Keratinocyte (primary cell): ENCODE data around the gene CALR3. TPM values are rescaled to one million over a fixed set of nuclear protein-coding genes. Genes with fewer than 3 reads are reported as not detected.

Experiments used
- DNase-seq: peaks from one replicate; pipeline ENCODE4 v3.0.0-alpha.2; 2011; ENCODE audit warnings: low read depth, missing footprints, low spot score
- FAIRE-seq: peaks from 2 replicates; lab custom pipeline; 2011; peaks lifted over from hg19 to GRCh38; lab: Jason Lieb, UNC
- H2AFZ ChIP-seq: 2 replicates; pipeline ENCODE4 v1.6.0; 2012; ENCODE audit warnings: low read length, control low read depth, inconsistent platforms; ENCODE audit not compliant: control insufficient read depth
- H3K27ac ChIP-seq: 2 replicates; pipeline ENCODE4 v1.5.1; 2011; ENCODE audit warnings: low read length; ENCODE audit not compliant: control insufficient read depth, insufficient read depth
- H3K27me3 ChIP-seq: 3 replicates; pipeline ENCODE4 v1.6.0; 2011; ENCODE audit warnings: low read length; ENCODE audit not compliant: control insufficient read depth, insufficient read depth; ENCODE audit errors: extremely low read depth
- H3K36me3 ChIP-seq, 2 experiments: 2 replicates in 1 of 2; 3 replicates in 1 of 2; pipeline ENCODE4 v1.5.1; 2011; ENCODE audit warnings: low read length in 2 of 2, mild to moderate bottlenecking in 1 of 2; ENCODE audit not compliant: control insufficient read depth in 2 of 2, insufficient read depth in 2 of 2; ENCODE audit errors: extremely low read depth in 1 of 2
- H3K4me1 ChIP-seq: 3 replicates; pipeline ENCODE4 v1.5.1; 2011; ENCODE audit warnings: low read length; ENCODE audit not compliant: control insufficient read depth, insufficient read depth; ENCODE audit errors: extremely low read depth
- H3K4me2 ChIP-seq: 3 replicates; pipeline ENCODE4 v1.6.0; 2011; ENCODE audit warnings: low read depth, low read length; ENCODE audit not compliant: control insufficient read depth, insufficient read depth; ENCODE audit errors: extremely low read depth
- H3K4me3 ChIP-seq, 3 experiments: fragments of 200-600 bp in 1 of 3; sonication (generic) in 1 of 3; 2 replicates in 2 of 3; 3 replicates in 1 of 3; pipeline ENCODE4 v1.5.1; 2011 to 2016; ENCODE audit warnings: low read length in 3 of 3, mild to moderate bottlenecking in 3 of 3, control low read depth in 2 of 3, inconsistent platforms in 1 of 3, low read depth in 1 of 3, mixed read lengths in 1 of 3, mixed run types in 1 of 3, moderate library complexity in 1 of 3; ENCODE audit not compliant: control insufficient read depth in 2 of 3, insufficient read depth in 2 of 3; ENCODE audit errors: extremely low read depth in 1 of 3
- H3K79me2 ChIP-seq: 2 replicates; pipeline ENCODE4 v1.6.0; 2012; ENCODE audit warnings: low read length; ENCODE audit not compliant: control insufficient read depth, insufficient read depth
- H3K9ac ChIP-seq: 3 replicates; pipeline ENCODE4 v1.6.0; 2011; ENCODE audit warnings: low read length; ENCODE audit not compliant: control insufficient read depth, insufficient read depth; ENCODE audit errors: extremely low read depth
- H3K9me1 ChIP-seq: 3 replicates; pipeline ENCODE4 v1.6.0; 2011; ENCODE audit warnings: low read length; ENCODE audit not compliant: control insufficient read depth, insufficient read depth; ENCODE audit errors: extremely low read depth
- H3K9me3 ChIP-seq: 2 replicates; pipeline ENCODE4 v1.5.1; 2012; ENCODE audit warnings: low read depth, low read length; ENCODE audit not compliant: control insufficient read depth
- H4K20me1 ChIP-seq: 3 replicates; pipeline ENCODE4 v1.6.0; 2011; ENCODE audit warnings: low read length; ENCODE audit not compliant: control insufficient read depth, insufficient read depth; ENCODE audit errors: extremely low read depth
- EZH2 ChIP-seq: IDR thresholded peaks from one replicate; pipeline ENCODE4 v1.6.1; 2012; ENCODE audit warnings: inconsistent platforms, mild to moderate bottlenecking, low read length, moderate library complexity
- dilution Hi-C: fragments of 300-500 bp; cut with MboI; formaldehyde crosslinking; loops from one replicate; pipeline ENCODE4 v1.7.0; 2020; ENCODE audit warnings: low sequenced_read_pairs; ENCODE audit not compliant: extremely low pct_ligation_motif_present
- polyA plus RNA-seq, 5 experiments: library from polyadenylated mRNA; depleted of rRNA in 3 of 5; stranded (reverse) in 3 of 5; stranded (forward) in 1 of 5; unstranded in 1 of 5; fragments of >200 nt; gene quantifications; 1 replicate in 1 of 5; 2 replicates in 3 of 5; 3 replicates in 1 of 5; pipeline versions ENCODE4 v1.2.1 to v1.2.3, GENCODE V29; 2011 to 2012; ENCODE audit warnings: missing spikeins in 2 of 5, low read depth in 1 of 5, low replicate concordance in 1 of 5
- TF ChIP-seq, protein P1 (sequence below), 3 experiments: IDR thresholded peaks in 1 of 3; conservative IDR thresholded peaks in 1 of 3; optimal IDR thresholded peaks in 1 of 3; 2 replicates in 2 of 3; 3 replicates in 1 of 3; pipeline versions ENCODE3 to v1.5.1; 2011; ENCODE audit warnings: low read length in 3 of 3, mild to moderate bottlenecking in 3 of 3, moderate library complexity in 2 of 3, control low read depth in 1 of 3, inconsistent platforms in 1 of 3; ENCODE audit not compliant: insufficient read depth in 2 of 3; ENCODE audit errors: extremely low read depth in 1 of 3

The CALR3 gene
- polyA plus RNA-seq, 1 donor (not counting 4 experiments of a cell fraction or from before 2014, with no cell fraction given), result not detected

DNA sequence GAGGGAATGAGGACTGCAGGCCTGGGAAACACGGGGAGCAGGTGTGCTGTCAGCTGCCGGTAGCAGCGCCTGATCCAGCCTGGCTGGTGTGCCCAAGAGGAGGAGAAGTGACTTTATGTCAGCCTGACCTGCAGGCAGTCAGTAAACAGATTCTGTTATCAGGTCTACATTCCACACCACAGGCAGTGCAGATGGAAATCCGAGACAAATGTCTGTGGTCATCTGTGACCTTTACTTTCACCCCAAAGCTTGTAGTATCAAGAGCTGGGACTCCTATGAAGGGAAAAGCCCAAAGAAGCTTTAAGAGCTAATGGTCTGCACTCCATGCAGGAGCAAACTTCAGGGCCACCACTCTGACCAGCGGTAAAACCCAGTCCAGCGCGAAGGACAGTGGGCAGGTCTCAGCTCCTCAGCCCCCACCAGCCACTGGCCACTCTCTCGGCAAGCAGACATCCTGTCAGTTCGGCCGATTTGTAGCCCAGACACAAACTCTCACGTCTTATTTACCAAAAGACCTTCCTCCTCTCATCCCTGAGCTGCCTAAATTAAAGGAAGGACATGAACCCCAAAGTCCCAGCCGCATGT lies 31.9 kb downstream of the CALR3 start:
- H2AFZ ChIP-seq, result no peak overlapping the region
- H3K27ac ChIP-seq, result no peak overlapping the region
- FAIRE-seq (no peak), DNase-seq (no peak)
- H3K9ac ChIP-seq, result no peak overlapping the region
- peaks cover 17% of the 10 kb centered on the region for H3K4me1 ChIP-seq
- H3K27me3 ChIP-seq, result no peaks in the 10 kb centered on the region
- H3K79me2 ChIP-seq, result peaks cover 93% of the 10 kb centered on the region
- H3K4me2 ChIP-seq, result no peak overlapping the region
- no peaks in the 10 kb centered on the region for H3K36me3 ChIP-seq
- H3K4me3 ChIP-seq, result no peak overlapping the region
- dilution Hi-C loops, result no loop called here
- H3K9me1 ChIP-seq, result no peaks in the 10 kb centered on the region
- TF ChIP-seq, protein P1, sequence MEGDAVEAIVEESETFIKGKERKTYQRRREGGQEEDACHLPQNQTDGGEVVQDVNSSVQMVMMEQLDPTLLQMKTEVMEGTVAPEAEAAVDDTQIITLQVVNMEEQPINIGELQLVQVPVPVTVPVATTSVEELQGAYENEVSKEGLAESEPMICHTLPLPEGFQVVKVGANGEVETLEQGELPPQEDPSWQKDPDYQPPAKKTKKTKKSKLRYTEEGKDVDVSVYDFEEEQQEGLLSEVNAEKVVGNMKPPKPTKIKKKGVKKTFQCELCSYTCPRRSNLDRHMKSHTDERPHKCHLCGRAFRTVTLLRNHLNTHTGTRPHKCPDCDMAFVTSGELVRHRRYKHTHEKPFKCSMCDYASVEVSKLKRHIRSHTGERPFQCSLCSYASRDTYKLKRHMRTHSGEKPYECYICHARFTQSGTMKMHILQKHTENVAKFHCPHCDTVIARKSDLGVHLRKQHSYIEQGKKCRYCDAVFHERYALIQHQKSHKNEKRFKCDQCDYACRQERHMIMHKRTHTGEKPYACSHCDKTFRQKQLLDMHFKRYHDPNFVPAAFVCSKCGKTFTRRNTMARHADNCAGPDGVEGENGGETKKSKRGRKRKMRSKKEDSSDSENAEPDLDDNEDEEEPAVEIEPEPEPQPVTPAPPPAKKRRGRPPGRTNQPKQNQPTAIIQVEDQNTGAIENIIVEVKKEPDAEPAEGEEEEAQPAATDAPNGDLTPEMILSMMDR (optimal IDR thresholded peaks at IDR 0.05 in 1 of 3, IDR thresholded peaks at IDR 0.05 in 1 of 3, conservative IDR thresholded peaks at IDR 0.05 in 1 of 3; ENCODE audit: extremely low read depth in 1 of 3, insufficient read depth in 2 of 3, low read length in 3 of 3), result no peak
- no peaks in the 10 kb centered on the region for H3K9me3 ChIP-seq
- H4K20me1 ChIP-seq, result peaks cover 20% of the 10 kb centered on the region

DNA sequence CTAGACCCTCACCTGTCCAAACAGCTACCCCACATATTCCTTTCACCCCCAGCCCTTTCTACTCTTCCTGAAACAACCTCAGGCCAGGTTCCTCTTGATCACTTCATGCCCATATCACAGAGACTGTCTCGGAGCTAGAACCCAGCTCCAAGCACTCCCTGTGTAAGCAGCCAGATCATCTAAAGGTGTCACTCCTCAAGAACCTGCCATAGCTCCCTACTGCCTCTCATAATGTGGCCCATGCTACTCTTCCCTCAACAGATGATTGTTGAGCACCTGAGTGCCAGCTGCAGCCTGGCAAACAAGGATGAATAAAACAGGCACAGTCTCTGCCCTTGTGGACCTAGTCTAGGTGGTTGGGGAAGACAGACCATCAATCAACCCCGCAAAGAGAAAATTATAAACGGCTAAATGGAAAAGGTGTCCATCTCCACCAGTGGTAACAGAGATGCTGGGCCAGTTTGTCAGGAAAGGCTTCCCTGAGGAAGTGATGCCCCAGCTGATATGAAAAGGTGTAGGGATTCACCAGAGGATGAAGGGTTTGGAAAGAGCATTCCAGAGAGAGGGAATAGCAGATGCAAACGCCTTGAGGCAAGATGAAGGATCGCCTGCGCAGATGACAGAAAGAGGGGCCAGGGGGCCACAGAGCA lies 32.5 kb downstream of the CALR3 start:
- TF ChIP-seq, protein P1 (optimal IDR thresholded peaks at IDR 0.05 in 1 of 3, IDR thresholded peaks at IDR 0.05 in 1 of 3, conservative IDR thresholded peaks at IDR 0.05 in 1 of 3; ENCODE audit: extremely low read depth in 1 of 3, insufficient read depth in 2 of 3, low read length in 3 of 3), result no peak
- TF ChIP-seq EZH2, result no peak
- Histone ChIP-seq H3K27me3 (no peaks in the 10 kb centered on the region), H3K4me3 (no peak overlapping the region), H3K27ac (peak overlapping the region; percentile 43), H3K4me2 (no peak overlapping the region), H3K79me2 (peaks cover 93% of the 10 kb centered on the region), H3K9ac (no peak overlapping the region), H3K9me3 (no peaks in the 10 kb centered on the region), H3K4me1 (peaks cover 22% of the 10 kb centered on the region), H3K36me3 (no peaks in the 10 kb centered on the region), H4K20me1 (peaks cover 23% of the 10 kb centered on the region), H3K9me1 (peaks cover 4% of the 10 kb centered on the region), H2AFZ (no peak overlapping the region)
- DNase-seq, result no peak
- dilution Hi-C loops, result no loop called here
- FAIRE-seq, result no peak
